ENCODE measurements around the gene BEND2. TPM values are rescaled to one million over a fixed set of nuclear protein-coding genes. Genes with fewer than 3 reads are reported as not detected.

The BEND2 gene
- total and polyA plus RNA-seq, 10 of the 15 experiments (the other 5 are each of a cell fraction or from before 2014, with no cell fraction given) = not detected

DNA sequence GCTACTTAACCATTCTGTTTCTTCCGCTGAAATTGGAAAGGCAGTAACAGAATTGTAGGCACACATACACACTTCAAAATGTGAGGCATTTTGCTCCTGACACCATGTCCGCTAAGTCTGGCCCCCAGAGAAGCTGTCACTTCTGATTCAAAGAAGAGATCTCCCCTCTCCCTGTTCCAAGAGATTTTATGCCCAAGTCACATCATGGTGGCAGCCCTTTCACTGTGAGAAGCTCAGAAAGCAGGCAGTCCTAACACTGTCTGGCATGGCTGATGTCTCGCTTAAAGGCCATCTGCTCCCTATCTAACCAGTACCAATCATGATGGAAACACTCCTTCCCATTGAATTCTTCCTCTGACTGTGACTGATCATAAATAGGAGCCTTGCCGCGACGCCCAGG lies 83.9 kb downstream of the BEND2 start:
- RAD21 ChIA-PET (ENCODE audit: unreplicated experiment) = no interaction called here
- DNase-seq (ENCODE audit: low read depth, low spot score) (no peak), ATAC-seq (no peak), FAIRE-seq (no peak)
- POLR2A ChIA-PET = no interaction called here
- H4K20me1 ChIP-seq (ENCODE audit: control insufficient read depth, insufficient read depth) = no peaks in the 10 kb centered on the region
- BruUV-seq (replicated peaks) = no TSS peak
- no peak overlapping the region for H2AFZ ChIP-seq (ENCODE audit: control insufficient read depth, low read depth, low read length)
- in situ Hi-C loops (cut with MboI) = no loop called here
- H3K9ac ChIP-seq (ENCODE audit: control insufficient read depth, insufficient read depth, low read length) = no peak overlapping the region
- H3K4me3 ChIP-seq = no peak overlapping the region
- no peaks in the 10 kb centered on the region for H3K36me3 ChIP-seq (ENCODE audit: control insufficient read depth in 2 of 2, insufficient read depth in 2 of 2, low read length in 1 of 2)
- no peaks in the 10 kb centered on the region for H3K4me1 ChIP-seq (ENCODE audit: control insufficient read depth, insufficient read depth, low read length)
- no peak overlapping the region for H3K4me2 ChIP-seq (ENCODE audit: control insufficient read depth, insufficient read depth)
- no peak overlapping the region for H3K27ac ChIP-seq (ENCODE audit: control insufficient read depth, insufficient read depth)
- CTCF ChIA-PET = no interaction called here
- SMC1A ChIA-PET (ENCODE audit: uncharacterized antibody, unreplicated experiment) = no interaction called here
- H3K9me3 ChIP-seq (replicated peaks; ENCODE audit: control insufficient read depth, insufficient read depth, low read length) = no peaks in the 10 kb centered on the region
- H3K27me3 ChIP-seq (replicated peaks in 1 of 2; ENCODE audit: control insufficient read depth in 2 of 2, insufficient read depth in 2 of 2, low read length in 1 of 2) = no peaks in the 10 kb centered on the region
- no peaks in the 10 kb centered on the region for H3K79me2 ChIP-seq (ENCODE audit: control insufficient read depth, insufficient read depth, low read length)
- intact Hi-C loops (cut with micrococcal nuclease; ENCODE audit: unreplicated experiment) = no loop called here
- WGBS (ENCODE audit: insufficient coverage, insufficient replicate concordance, low lambda C conversion rate, missing lambda C conversion rate) = 17% methylated on average over 6 of the region's 6 CpGs
- TF ChIP-seq TBL1XR1 (IDR thresholded peaks at IDR 0.05; ENCODE audit: low read depth, low read length) = no peak
- no peak for TF ChIP-seq TCF3 (IDR thresholded peaks at IDR 0.05; ENCODE audit: borderline replicate concordance, insufficient read depth, low read depth, low read length)
- TF ChIP-seq POLR2AphosphoS2 (IDR thresholded peaks at IDR 0.05; ENCODE audit: low read depth, low read length) = no peak
- no peak for TF ChIP-seq RBBP5 (conservative IDR thresholded peaks at IDR 0.05)
- TF ChIP-seq TCF12 (IDR thresholded peaks at IDR 0.05; ENCODE audit: low read depth, low read length) = no peak
- TF ChIP-seq MYC (IDR thresholded peaks at IDR 0.05; ENCODE audit: insufficient read depth, insufficient read length, insufficient replicate concordance, low read length, severe bottlenecking) = no peak
- no peak for TF ChIP-seq STAT3 (IDR thresholded peaks at IDR 0.05; ENCODE audit: low read depth, low read length)
- no peak for TF ChIP-seq CEBPB (IDR thresholded peaks at IDR 0.05; ENCODE audit: borderline replicate concordance in 1 of 2, low read depth in 2 of 2, low read length in 2 of 2)
- TF ChIP-seq RAD51 (IDR thresholded peaks at IDR 0.05) = no peak
- no peak for TF ChIP-seq BACH1 (IDR thresholded peaks at IDR 0.05; ENCODE audit: borderline replicate concordance)
- no peak for TF ChIP-seq MEF2B (IDR thresholded peaks at IDR 0.05; ENCODE audit: partially characterized antibody, poor library complexity, severe bottlenecking)
- no peak for TF ChIP-seq ASH2L (IDR thresholded peaks at IDR 0.05; ENCODE audit: borderline replicate concordance, low read depth)
- TF ChIP-seq TCF7 (IDR thresholded peaks at IDR 0.05; ENCODE audit: borderline replicate concordance) = no peak
- no peak for TF ChIP-seq REST (IDR thresholded peaks at IDR 0.05; ENCODE audit: low read depth, low read length)
- no peak for TF ChIP-seq PKNOX1 (IDR thresholded peaks at IDR 0.05)
- no peak for TF ChIP-seq ZNF687 (IDR thresholded peaks at IDR 0.05)
- no peak for TF ChIP-seq RELA (IDR thresholded peaks at IDR 0.05; ENCODE audit: borderline replicate concordance, partially characterized antibody)
- TF ChIP-seq KAT2A (conservative IDR thresholded peaks at IDR 0.05; ENCODE audit: control insufficient read depth, low read depth, low read length) = no peak

All from GM12878 (cell line).